HG02610 (cell line): ENCODE data around the gene NEK10.
"Not testable (repeated sequence)": the region's sequence is repeated elsewhere in the genome, so short reads cannot be mapped to it uniquely, and the experiment has no call there.

ENCODE experiments used
- ATAC-seq: cut with Tn5 transposase; IDR thresholded peaks from one replicate; pipeline ENCODE4 v1.9.1; 2021; ENCODE audit warnings: mild to moderate bottlenecking, moderate library complexity; ENCODE audit not compliant: unreplicated experiment

Gene NEK10

GRCh38 chr3:27317096-27317495, 52.1 kb downstream of the NEK10 start:
- ATAC-seq = no peak

GRCh38 chr3:27315003-27315402, 54.2 kb downstream of the NEK10 start:
- ATAC-seq = no peak

- ATAC-seq = peak; percentile 95
Measured at GRCh38 chr3:27312044-27312668, 57.0 kb downstream of the NEK10 start.

GRCh38 chr3:27311400-27311799, 57.8 kb downstream of the NEK10 start:
- no peak for ATAC-seq

GRCh38 chr3:27310688-27311087, 58.5 kb downstream of the NEK10 start:
- no peak for ATAC-seq

GRCh38 chr3:27307566-27307965, 61.6 kb downstream of the NEK10 start:
- ATAC-seq = no peak

GRCh38 chr3:27302891-27303290, 66.3 kb downstream of the NEK10 start:
- no peak for ATAC-seq

- not testable (repeated sequence) for ATAC-seq
Measured at GRCh38 chr3:27298981-27299380, 70.2 kb downstream of the NEK10 start.

- ATAC-seq = no peak
Measured at GRCh38 chr3:27293939-27294338, 75.2 kb downstream of the NEK10 start.

- no peak for ATAC-seq
Measured at GRCh38 chr3:27290760-27291159, 78.4 kb downstream of the NEK10 start.

- ATAC-seq = no peak
Measured at GRCh38 chr3:27289769-27290413, 79.3 kb downstream of the NEK10 start.

GRCh38 chr3:27287052-27287451, 82.1 kb downstream of the NEK10 start:
- no peak for ATAC-seq

GRCh38 chr3:27286467-27286866, 82.7 kb downstream of the NEK10 start:
- not testable (repeated sequence) for ATAC-seq

- no peak for ATAC-seq
Measured at GRCh38 chr3:27285668-27286067, 83.5 kb downstream of the NEK10 start.

GRCh38 chr3:27281671-27282150, 87.5 kb downstream of the NEK10 start:
- no peak for ATAC-seq

- ATAC-seq = no peak
Measured at GRCh38 chr3:27279123-27279522, 90.1 kb downstream of the NEK10 start.

- ATAC-seq = no peak
Measured at GRCh38 chr3:27278383-27279055, 90.7 kb downstream of the NEK10 start.

- no peak for ATAC-seq
Measured at GRCh38 chr3:27275441-27275990, 93.7 kb downstream of the NEK10 start.

- no peak for ATAC-seq
Measured at GRCh38 chr3:27271890-27272289, 97.3 kb downstream of the NEK10 start.

GRCh38 chr3:27254896-27255295, 114.3 kb downstream of the NEK10 start:
- ATAC-seq = no peak

GRCh38 chr3:27253831-27254230, 115.4 kb downstream of the NEK10 start:
- peak; percentile 85 for ATAC-seq

GRCh38 chr3:27253391-27253790, 115.8 kb downstream of the NEK10 start:
- ATAC-seq = no peak
